ENCODE data around the gene ITGA1. TPM values are rescaled to one million over a fixed set of nuclear protein-coding genes. Genes with fewer than 3 reads are reported as not detected.

Gene ITGA1
- total and polyA plus RNA-seq, 4 donors: 24.2 to 187 (median 48.5) TPM

- no peaks in the 10 kb centered on the region for H3K4me1 ChIP-seq (ENCODE audit: control insufficient read depth in 4 of 4, insufficient read depth in 4 of 4, low read length in 3 of 4)
- H3K27me3 ChIP-seq (ENCODE audit: control insufficient read depth in 4 of 4, insufficient read depth in 4 of 4, low read length in 3 of 4): no peaks in the 10 kb centered on the region
- no peak overlapping the region for H3K27ac ChIP-seq (ENCODE audit: low read depth in 1 of 2, low read length in 2 of 2)
- H3K36me3 ChIP-seq (ENCODE audit: control insufficient read depth in 4 of 4, insufficient read depth in 3 of 4, low read depth in 1 of 4, low read length in 3 of 4): peaks cover 4 to 33% (median 15%) of the 10 kb centered on the region in 4 donors
- no peaks in the 10 kb centered on the region for H3K9me3 ChIP-seq (ENCODE audit: control insufficient read depth in 4 of 4, low read length in 3 of 4)
- no peak overlapping the region for H3K9ac ChIP-seq (ENCODE audit: low read depth in 1 of 2, low read length in 2 of 2)
- no peak for DNase-seq (ENCODE audit: low spot score)
- no peak overlapping the region for H3K4me3 ChIP-seq (ENCODE audit: low read depth in 1 of 3, low read length in 3 of 3)
- TF ChIP-seq GABPA (IDR thresholded peaks at IDR 0.05 in 1 of 2, conservative IDR thresholded peaks at IDR 0.05 in 1 of 2) (no peak), NR2F2 (IDR thresholded peaks at IDR 0.05) (no peak), RXRA (IDR thresholded peaks at IDR 0.05) (no peak), ZBTB33 (IDR thresholded peaks at IDR 0.05) (no peak), HNF4A (conservative IDR thresholded peaks at IDR 0.05) (no peak), MAX (IDR thresholded peaks at IDR 0.05) (no peak), RAD21 (IDR thresholded peaks at IDR 0.05) (no peak), FOXA1 (IDR thresholded peaks at IDR 0.05) (no peak), JUND (IDR thresholded peaks at IDR 0.05) (no peak)
- WGBS: 51% methylated on average over 4 of the region's 4 CpGs
Observed at GRCh38 chr5:52947208-52947607, 159.5 kb downstream of the ITGA1 start.

GRCh38 chr5:52947851-52948250, 160.1 kb downstream of the ITGA1 start:
- Histone ChIP-seq H3K27ac (ENCODE audit: low read depth in 1 of 2, low read length in 2 of 2) (no peak overlapping the region), H3K27me3 (ENCODE audit: control insufficient read depth in 4 of 4, insufficient read depth in 4 of 4, low read length in 3 of 4) (no peaks in the 10 kb centered on the region), H3K9ac (ENCODE audit: low read depth in 1 of 2, low read length in 2 of 2) (no peak overlapping the region), H3K36me3 (ENCODE audit: control insufficient read depth in 4 of 4, insufficient read depth in 3 of 4, low read depth in 1 of 4, low read length in 3 of 4) (peaks cover 4 to 36% (median 18%) of the 10 kb centered on the region in 4 donors), H3K4me1 (ENCODE audit: control insufficient read depth in 4 of 4, insufficient read depth in 4 of 4, low read length in 3 of 4) (no peaks in the 10 kb centered on the region), H3K9me3 (ENCODE audit: control insufficient read depth in 4 of 4, low read length in 3 of 4) (no peaks in the 10 kb centered on the region), H3K4me3 (ENCODE audit: low read depth in 1 of 3, low read length in 3 of 3) (no peak overlapping the region)
- TF ChIP-seq HNF4A (conservative IDR thresholded peaks at IDR 0.05) (no peak), CTCF (IDR thresholded peaks at IDR 0.05; ENCODE audit: low read depth, low read length, missing input control) (no peak), GABPA (IDR thresholded peaks at IDR 0.05 in 1 of 2, conservative IDR thresholded peaks at IDR 0.05 in 1 of 2) (no peak), REST (IDR thresholded peaks at IDR 0.05) (no peak), RAD21 (IDR thresholded peaks at IDR 0.05) (no peak)
- DNase-seq (ENCODE audit: low spot score): no peak

Data from liver (tissue), 9 donors.